HG03565 (cell line): Measurements from ENCODE around the gene ZNF606.

Experiments used
- ATAC-seq: cut with Tn5 transposase; IDR thresholded peaks from one replicate; pipeline ENCODE4 v1.9.1; 2021; ENCODE audit warnings: mild to moderate bottlenecking, moderate library complexity; ENCODE audit not compliant: unreplicated experiment

ZNF606 gene

GRCh38 chr19:58002384-58003173, at the start of gene ZNF606:
Gene ZNF606 (minus strand): TSS chr19:58002820. CDS start chr19:58001319, 1,501 bp downstream.
- peak; percentile 93 for ATAC-seq

GRCh38 chr19:58052256-58052655, 49.6 kb upstream of the ZNF606 start:
- ATAC-seq = no peak

GRCh38 chr19:58047672-58048071, 45.1 kb upstream of the ZNF606 start:
- ATAC-seq = no peak

GRCh38 chr19:58046856-58047255, 44.2 kb upstream of the ZNF606 start:
- no peak for ATAC-seq

- ATAC-seq = no peak
Measured at GRCh38 chr19:58045411-58046050, 42.9 kb upstream of the ZNF606 start.

- no peak for ATAC-seq
Measured at GRCh38 chr19:58044886-58045285, 42.3 kb upstream of the ZNF606 start.

- ATAC-seq = no peak
Measured at GRCh38 chr19:58044391-58044790, 41.8 kb upstream of the ZNF606 start.

GRCh38 chr19:58042495-58043340, 40.1 kb upstream of the ZNF606 start:
- ATAC-seq = no peak

- no peak for ATAC-seq
Measured at GRCh38 chr19:58040751-58041525, 38.3 kb upstream of the ZNF606 start.

GRCh38 chr19:58038688-58039204, 36.1 kb upstream of the ZNF606 start:
- ATAC-seq = no peak

- no peak for ATAC-seq
Measured at GRCh38 chr19:58037927-58038687, 35.5 kb upstream of the ZNF606 start.

GRCh38 chr19:58035863-58036262, 33.2 kb upstream of the ZNF606 start:
- ATAC-seq = no peak

- no peak for ATAC-seq
Measured at GRCh38 chr19:58034477-58034793, 31.8 kb upstream of the ZNF606 start.

- no peak for ATAC-seq
Measured at GRCh38 chr19:58033741-58034476, 31.3 kb upstream of the ZNF606 start, which contains the start of gene ZSCAN1. Gene ZSCAN1 (plus strand): TSS chr19:58034025. CDS start chr19:58037837, 3,812 bp downstream.

GRCh38 chr19:58024661-58025060, 22.0 kb upstream of the ZNF606 start:
- ATAC-seq = no peak

GRCh38 chr19:58022283-58022660, 19.7 kb upstream of the ZNF606 start:
- ATAC-seq = no peak

- ATAC-seq = no peak
Measured at GRCh38 chr19:58021541-58022282, 19.1 kb upstream of the ZNF606 start.

- no peak for ATAC-seq
Measured at GRCh38 chr19:58020129-58020528, 17.5 kb upstream of the ZNF606 start.
